AG08395 (cell line): ENCODE data around the gene UGT1A4.
A peak's percentile ranks its signal among the peaks of the same experiment; 100 is the strongest.

Source experiments
- DNase-seq: peaks from one replicate; pipeline ENCODE4 v3.0.0; 2012; ENCODE audit warnings: mixed read lengths, low spot score

Gene UGT1A4

GRCh38 chr2:233811732-233812131, 93.2 kb downstream of the UGT1A4 start:
- no peak for DNase-seq

GRCh38 chr2:233813236-233814055, 94.9 kb downstream of the UGT1A4 start:
- no peak for DNase-seq

GRCh38 chr2:233814056-233814835, 95.7 kb downstream of the UGT1A4 start:
- DNase-seq, result no peak

- no peak for DNase-seq
Measured at GRCh38 chr2:233815861-233816260, 97.3 kb downstream of the UGT1A4 start.

GRCh38 chr2:233816334-233816733, 97.8 kb downstream of the UGT1A4 start:
- no peak for DNase-seq

- DNase-seq, result no peak
Measured at GRCh38 chr2:233816771-233817170, 98.2 kb downstream of the UGT1A4 start.

GRCh38 chr2:233817361-233817911, 98.9 kb downstream of the UGT1A4 start:
- DNase-seq, result no peak

- DNase-seq, result no peak
Measured at GRCh38 chr2:233817995-233818638, 99.6 kb downstream of the UGT1A4 start.

- DNase-seq, result no peak
Measured at GRCh38 chr2:233818639-233819621, 100.4 kb downstream of the UGT1A4 start.

GRCh38 chr2:233819884-233820773, 101.6 kb downstream of the UGT1A4 start:
- peak; percentile 27 for DNase-seq

GRCh38 chr2:233820774-233821105, 102.2 kb downstream of the UGT1A4 start:
- no peak for DNase-seq

GRCh38 chr2:233821196-233821595, 102.7 kb downstream of the UGT1A4 start:
- no peak for DNase-seq

GRCh38 chr2:233821709-233822100, 103.2 kb downstream of the UGT1A4 start:
- no peak for DNase-seq

- no peak for DNase-seq
Measured at GRCh38 chr2:233822101-233822771, 103.7 kb downstream of the UGT1A4 start.
